Neural cell (in vitro differentiated cells): Measurements from ENCODE around the gene ARMCX2. TPM values are rescaled to one million over a fixed set of nuclear protein-coding genes. Genes with fewer than 3 reads are reported as not detected.

ENCODE experiments used
- H2AFZ ChIP-seq: fragments of 200-600, 300-800 bp; sonication (generic), shearing (Covaris generic); 2 replicates; pipeline ENCODE4 v1.6.0; 2014; ENCODE audit warnings: low read depth, mild to moderate bottlenecking, antibody characterized with exemption, low read length, moderate library complexity
- H3F3A ChIP-seq: fragments of 200-600 bp; shearing (Covaris generic); 2 replicates; pipeline ENCODE4 v1.6.1; 2016; ENCODE audit warnings: mild to moderate bottlenecking, moderate library complexity, mixed read lengths, antibody characterized with exemption, low read length; ENCODE audit not compliant: insufficient read depth, poor library complexity, severe bottlenecking
- H3K27ac ChIP-seq: fragments of 200-600, 300-800 bp; sonication (generic), shearing (Covaris generic); 2 replicates; pipeline ENCODE4 v1.5.1; 2014; ENCODE audit warnings: mild to moderate bottlenecking, low read length, moderate library complexity
- H3K27me3 ChIP-seq: fragments of 300-800, 200-600 bp; sonication (generic), shearing (Covaris generic); 2 replicates; pipeline ENCODE4 v1.6.0; 2014; ENCODE audit warnings: mild to moderate bottlenecking, low read depth, low read length, moderate library complexity; ENCODE audit not compliant: insufficient read depth
- H3K36me3 ChIP-seq: fragments of 300-800, 200-600 bp; sonication (generic), shearing (Covaris generic); 2 replicates; pipeline ENCODE4 v1.5.1; 2014; ENCODE audit warnings: mild to moderate bottlenecking, antibody characterized with exemption, low read length, moderate library complexity; ENCODE audit not compliant: insufficient read depth
- H3K4me2 ChIP-seq: fragments of 300-800, 200-600 bp; sonication (generic), shearing (Covaris generic); 2 replicates; pipeline ENCODE4 v1.6.0; 2014; ENCODE audit warnings: mild to moderate bottlenecking, low read length
- H3K4me3 ChIP-seq: fragments of 300-800, 200-600 bp; sonication (generic), shearing (Covaris generic); 2 replicates; pipeline ENCODE4 v1.5.1; 2014; ENCODE audit warnings: mild to moderate bottlenecking, low read length, moderate library complexity
- H3K79me2 ChIP-seq: fragments of 200-600 bp; shearing (Covaris generic); replicated peaks from 2 replicates; pipeline ENCODE4 v1.6.0; 2014; ENCODE audit warnings: mild to moderate bottlenecking, low read length, moderate library complexity; ENCODE audit not compliant: insufficient read depth
- H3K9ac ChIP-seq: fragments of 300-800, 200-600 bp; sonication (generic), shearing (Covaris generic); 2 replicates; pipeline ENCODE4 v1.6.1; 2016; ENCODE audit warnings: mild to moderate bottlenecking, low read length, mixed read lengths
- H3K9me2 ChIP-seq: fragments of 200-600 bp; shearing (Covaris generic); 2 replicates; pipeline ENCODE4 v1.6.1; 2016; ENCODE audit warnings: mild to moderate bottlenecking, low read length, mixed read lengths; ENCODE audit not compliant: insufficient read depth
- H3K9me3 ChIP-seq: fragments of 200-600, 300-800 bp; sonication (generic), shearing (Covaris generic); 2 replicates; pipeline ENCODE4 v1.6.1; 2016; ENCODE audit warnings: mild to moderate bottlenecking, mixed run types, low read length, moderate library complexity, mixed read lengths
- H4K20me1 ChIP-seq: fragments of 200-600 bp; shearing (Covaris generic); 2 replicates; pipeline ENCODE4 v1.6.1; 2016; ENCODE audit warnings: mild to moderate bottlenecking, mixed run types; ENCODE audit not compliant: insufficient read depth
- CTCF ChIP-seq: fragments of 450-650 bp; IDR thresholded peaks from 2 replicates; pipeline ENCODE4 v1.5.1; 2014; ENCODE audit warnings: antibody characterized with exemption, mild to moderate bottlenecking, moderate library complexity; ENCODE audit not compliant: poor library complexity, severe bottlenecking
- EP300 ChIP-seq: fragments of 450-650 bp; conservative IDR thresholded peaks from 2 replicates; pipeline ENCODE4 v1.6.1; 2014; ENCODE audit warnings: antibody characterized with exemption, mild to moderate bottlenecking, moderate library complexity; ENCODE audit not compliant: poor library complexity, severe bottlenecking
- EZH2 ChIP-seq: fragments of 200-600, 300-800 bp; shearing (Covaris generic), sonication (generic); IDR thresholded peaks from 2 replicates; pipeline ENCODE4 v1.6.1; 2014; ENCODE audit warnings: antibody characterized with exemption, low read length, borderline replicate concordance, mild to moderate bottlenecking; ENCODE audit not compliant: insufficient read depth, poor library complexity, severe bottlenecking
- MXI1 ChIP-seq: fragments of 450-650 bp; conservative IDR thresholded peaks from 2 replicates; pipeline ENCODE4 v1.6.1; 2014; ENCODE audit warnings: antibody characterized with exemption, mild to moderate bottlenecking; ENCODE audit not compliant: poor library complexity, severe bottlenecking
- POLR2AphosphoS5 ChIP-seq: IDR thresholded peaks from 2 replicates; pipeline ENCODE4 v1.6.1; 2012
- RAD21 ChIP-seq: fragments of 450-650 bp; conservative IDR thresholded peaks from 2 replicates; pipeline ENCODE4 v1.6.1; 2014; ENCODE audit warnings: antibody characterized with exemption, mild to moderate bottlenecking, moderate library complexity
- REST ChIP-seq: IDR thresholded peaks from 2 replicates; pipeline ENCODE4 v1.6.1; 2012; ENCODE audit warnings: borderline replicate concordance
- SMC3 ChIP-seq: fragments of 450-650 bp; conservative IDR thresholded peaks from 2 replicates; pipeline ENCODE4 v1.6.1; 2014; ENCODE audit warnings: antibody characterized with exemption, mild to moderate bottlenecking, moderate library complexity; ENCODE audit not compliant: poor library complexity
- TAF1 ChIP-seq: IDR thresholded peaks from 2 replicates; pipeline ENCODE4 v1.6.1; 2012; ENCODE audit warnings: low read depth
- polyA plus RNA-seq: library from polyadenylated mRNA; depleted of rRNA; stranded (reverse); fragments of >200 nt; gene quantifications from 2 replicates; pipeline ENCODE4 v1.2.3, GENCODE V29; 2014

Gene ARMCX2
- polyA plus RNA-seq, 1 donor from 2014 or later = 57.2 TPM

- Histone ChIP-seq H3K9me3 (no peaks in the 10 kb centered on the region), H3K27ac (no peak overlapping the region), H3K9me2 (no peaks in the 10 kb centered on the region), H3F3A (no peaks in the 10 kb centered on the region), H3K4me3 (no peak overlapping the region), H3K79me2 (no peaks in the 10 kb centered on the region), H3K4me2 (no peak overlapping the region), H4K20me1 (no peaks in the 10 kb centered on the region), H3K27me3 (no peaks in the 10 kb centered on the region), H2AFZ (no peak overlapping the region), H3K9ac (no peak overlapping the region), H3K36me3 (no peaks in the 10 kb centered on the region)
- TF ChIP-seq MXI1 = no peak
- no peak for TF ChIP-seq EZH2
- no peak for TF ChIP-seq SMC3
- no peak for TF ChIP-seq TAF1
- TF ChIP-seq RAD21 = no peak
Observed at GRCh38 chrX:101682723-101683122, 23.1 kb upstream of the ARMCX2 start.

GRCh38 chrX:101677028-101677427, 17.4 kb upstream of the ARMCX2 start:
- TF ChIP-seq POLR2AphosphoS5 (no peak), TAF1 (no peak), MXI1 (no peak), EP300 (no peak), REST (no peak), RAD21 (no peak), CTCF (no peak), SMC3 (no peak), EZH2 (no peak)
- Histone ChIP-seq H3K4me3 (no peak overlapping the region), H2AFZ (no peak overlapping the region), H3K27ac (no peak overlapping the region), H3K27me3 (no peaks in the 10 kb centered on the region), H3K4me2 (no peak overlapping the region), H3K9me2 (no peaks in the 10 kb centered on the region), H3K79me2 (no peaks in the 10 kb centered on the region), H3K36me3 (no peaks in the 10 kb centered on the region), H3K9me3 (no peaks in the 10 kb centered on the region), H3F3A (no peaks in the 10 kb centered on the region), H3K9ac (no peak overlapping the region), H4K20me1 (no peaks in the 10 kb centered on the region)

- Histone ChIP-seq H3F3A (no peaks in the 10 kb centered on the region), H4K20me1 (no peaks in the 10 kb centered on the region), H3K4me2 (no peak overlapping the region), H3K9ac (no peak overlapping the region), H3K4me3 (no peak overlapping the region), H3K9me2 (no peaks in the 10 kb centered on the region), H3K27me3 (no peaks in the 10 kb centered on the region), H3K27ac (no peak overlapping the region), H3K9me3 (no peaks in the 10 kb centered on the region), H2AFZ (no peak overlapping the region), H3K36me3 (no peaks in the 10 kb centered on the region), H3K79me2 (no peaks in the 10 kb centered on the region)
- TF ChIP-seq SMC3 = no peak
- TF ChIP-seq MXI1 = no peak
- no peak for TF ChIP-seq TAF1
- TF ChIP-seq POLR2AphosphoS5 = no peak
Observed at GRCh38 chrX:101676571-101676970, 16.9 kb upstream of the ARMCX2 start.
